ENCODE results near the gene HOXA10.

The HOXA10 gene

DNA sequence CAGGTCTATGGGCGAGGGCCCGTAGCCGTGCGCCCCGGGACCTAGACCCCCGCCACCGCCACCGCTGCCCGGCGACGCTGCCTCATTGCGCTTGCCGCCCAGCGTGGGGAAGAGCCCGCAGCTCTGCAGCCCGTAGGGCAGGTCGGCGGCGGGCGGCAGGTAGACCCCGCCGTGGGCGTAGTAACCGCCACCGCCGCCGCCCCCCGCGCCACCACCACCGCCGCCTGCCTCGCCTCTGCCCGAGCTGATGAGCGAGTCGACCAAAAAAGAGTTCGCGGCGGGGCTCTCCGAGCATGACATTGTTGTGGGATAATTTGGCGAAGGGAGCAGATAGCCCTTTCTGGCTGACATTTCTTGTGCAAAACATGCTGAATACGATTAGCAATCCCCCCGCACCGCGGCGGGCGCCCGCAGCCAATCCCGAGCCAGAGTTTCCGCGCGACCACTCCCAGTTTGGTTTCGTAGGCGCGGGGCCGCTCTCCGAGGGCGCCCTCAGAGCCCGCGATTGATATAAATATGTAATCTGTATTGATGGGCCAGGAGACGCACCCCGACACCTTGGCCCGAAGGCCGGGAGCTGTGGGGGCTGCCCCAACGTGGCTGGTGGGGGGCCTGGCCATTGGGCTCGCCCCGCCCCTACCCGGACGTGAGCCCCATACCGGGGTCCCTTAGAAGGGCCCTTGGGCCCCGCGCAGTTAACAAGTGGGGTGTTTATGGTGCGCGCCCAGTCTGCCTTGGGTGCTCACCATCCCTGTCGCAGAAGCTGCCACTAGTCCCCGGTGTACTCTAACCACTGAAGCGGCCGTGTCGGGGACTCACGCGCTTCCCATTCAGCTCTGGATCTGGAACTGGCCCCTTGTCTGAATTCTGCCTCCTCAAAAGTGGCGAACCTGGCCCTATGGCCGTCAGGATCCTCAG, at the start of gene HOXA10:
HOXA10 (minus strand) TSS at position 365 of the 918 bp plus-strand sequence; CDS start at position 351, 14 bp downstream.
- peak within 1 kb of the TSS; percentile 87 for H3K4me3 ChIP-seq (ENCODE audit: low read length)
- TF ChIP-seq, protein P1, sequence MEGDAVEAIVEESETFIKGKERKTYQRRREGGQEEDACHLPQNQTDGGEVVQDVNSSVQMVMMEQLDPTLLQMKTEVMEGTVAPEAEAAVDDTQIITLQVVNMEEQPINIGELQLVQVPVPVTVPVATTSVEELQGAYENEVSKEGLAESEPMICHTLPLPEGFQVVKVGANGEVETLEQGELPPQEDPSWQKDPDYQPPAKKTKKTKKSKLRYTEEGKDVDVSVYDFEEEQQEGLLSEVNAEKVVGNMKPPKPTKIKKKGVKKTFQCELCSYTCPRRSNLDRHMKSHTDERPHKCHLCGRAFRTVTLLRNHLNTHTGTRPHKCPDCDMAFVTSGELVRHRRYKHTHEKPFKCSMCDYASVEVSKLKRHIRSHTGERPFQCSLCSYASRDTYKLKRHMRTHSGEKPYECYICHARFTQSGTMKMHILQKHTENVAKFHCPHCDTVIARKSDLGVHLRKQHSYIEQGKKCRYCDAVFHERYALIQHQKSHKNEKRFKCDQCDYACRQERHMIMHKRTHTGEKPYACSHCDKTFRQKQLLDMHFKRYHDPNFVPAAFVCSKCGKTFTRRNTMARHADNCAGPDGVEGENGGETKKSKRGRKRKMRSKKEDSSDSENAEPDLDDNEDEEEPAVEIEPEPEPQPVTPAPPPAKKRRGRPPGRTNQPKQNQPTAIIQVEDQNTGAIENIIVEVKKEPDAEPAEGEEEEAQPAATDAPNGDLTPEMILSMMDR (conservative IDR thresholded peaks at IDR 0.05; ENCODE audit: low read length): no peak
- DNase-seq (ENCODE audit: low read depth): peak; percentile 71

DNA sequence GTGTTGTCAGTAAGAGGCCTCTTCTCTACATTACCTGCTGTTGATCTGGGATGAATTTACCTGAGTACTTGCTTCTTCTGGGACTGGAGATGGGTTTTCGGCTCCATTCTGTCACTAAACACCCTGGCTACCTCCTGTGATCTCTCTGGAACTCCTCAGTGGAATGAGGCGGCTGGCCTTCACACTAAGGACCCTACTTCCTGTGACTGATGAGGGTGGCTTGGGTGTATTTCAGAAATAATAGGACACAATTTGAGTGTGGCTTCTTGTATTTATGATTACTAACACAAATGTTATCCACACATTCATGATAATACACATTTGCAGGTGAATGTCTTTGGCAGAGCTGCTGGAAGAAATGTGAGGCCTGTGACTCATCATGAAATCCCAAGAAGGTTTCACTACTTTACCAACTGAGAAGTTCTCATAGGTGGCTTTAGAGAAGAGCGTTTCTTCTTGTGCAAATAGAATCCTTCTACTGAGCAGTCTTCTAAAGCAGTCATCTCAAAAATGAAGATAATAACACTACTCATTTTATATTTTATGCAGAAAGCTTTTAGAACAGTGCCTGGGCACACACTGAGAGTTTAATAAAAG, 47.2 kb upstream of the HOXA10 start:
- no peak for DNase-seq (ENCODE audit: low read depth)
- no peak overlapping the region for H3K4me3 ChIP-seq (ENCODE audit: low read length)
- TF ChIP-seq, protein P1 (conservative IDR thresholded peaks at IDR 0.05; ENCODE audit: low read length): no peak

DNA sequence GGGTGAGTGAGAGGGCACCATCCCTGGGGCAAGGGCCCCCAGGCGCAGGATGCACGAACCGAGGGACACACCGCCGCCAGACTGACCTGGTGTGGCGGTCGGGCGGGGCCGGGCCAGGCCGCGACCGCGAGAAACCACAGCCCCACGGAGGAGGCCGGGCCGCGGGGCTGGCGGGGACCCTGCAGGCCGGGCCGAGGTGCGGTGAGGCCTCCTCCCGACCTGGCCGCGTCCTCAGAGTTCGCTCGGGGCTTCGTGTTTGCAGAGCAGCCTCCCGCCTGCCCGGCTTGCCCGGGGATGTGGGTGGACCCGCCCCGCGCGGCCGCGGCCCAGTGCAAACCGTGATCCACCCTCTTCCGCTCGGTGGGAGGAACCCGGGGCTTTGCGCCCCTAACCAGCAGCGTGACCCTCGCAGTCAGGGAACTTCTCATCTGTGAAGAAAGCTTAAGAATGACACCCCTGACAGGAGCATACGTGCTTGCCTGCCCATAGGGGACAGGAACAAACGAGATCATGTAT, 46.4 kb upstream of the HOXA10 start:
- DNase-seq (ENCODE audit: low read depth): no peak
- H3K4me3 ChIP-seq (ENCODE audit: low read length): no peak overlapping the region
- TF ChIP-seq, protein P1 (conservative IDR thresholded peaks at IDR 0.05; ENCODE audit: low read length): no peak

DNA sequence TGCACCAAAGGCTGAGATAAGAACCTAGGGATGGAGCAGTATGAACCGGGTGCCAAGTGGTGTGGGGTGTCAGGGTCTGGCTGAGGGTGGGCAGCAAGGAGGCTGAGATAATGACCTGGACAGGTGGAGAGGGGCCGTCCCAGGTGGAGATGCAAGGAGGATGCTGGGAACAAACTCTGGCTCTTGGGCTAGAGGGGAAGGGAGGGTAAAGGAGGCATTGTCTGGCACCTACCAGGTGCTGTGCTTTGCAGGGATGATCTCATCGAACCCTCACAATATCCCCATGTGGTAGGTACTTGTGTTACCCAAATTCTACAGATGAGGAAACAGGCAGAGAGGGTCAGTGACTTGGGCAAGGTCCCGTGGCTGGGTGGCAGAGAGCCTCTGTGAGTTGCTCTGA, 45.7 kb upstream of the HOXA10 start:
- DNase-seq (ENCODE audit: low read depth): no peak
- TF ChIP-seq, protein P1 (conservative IDR thresholded peaks at IDR 0.05; ENCODE audit: low read length): no peak
- H3K4me3 ChIP-seq (ENCODE audit: low read length): no peak overlapping the region

DNA sequence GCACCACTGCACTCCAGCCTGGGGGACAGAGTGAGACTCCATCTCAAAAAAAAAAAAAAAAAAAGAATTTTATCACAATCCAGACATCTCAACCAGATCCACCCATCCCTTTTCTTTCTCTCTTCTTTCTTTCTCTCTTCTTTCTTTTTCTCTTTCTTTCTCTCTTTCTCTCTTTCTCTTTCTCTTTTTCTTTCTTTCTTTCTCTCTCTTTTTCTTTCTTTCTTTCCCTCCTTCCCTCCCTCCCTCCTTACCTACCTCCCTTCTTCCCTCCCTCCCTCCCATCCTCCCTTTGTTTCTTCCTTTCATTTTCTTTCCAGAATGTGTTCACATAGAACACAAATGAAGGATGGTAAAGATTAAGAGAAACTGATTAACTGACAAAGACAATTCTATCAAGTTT, 43.8 kb upstream of the HOXA10 start:
- DNase-seq (ENCODE audit: low read depth): no peak
- no peak overlapping the region for H3K4me3 ChIP-seq (ENCODE audit: low read length)
- TF ChIP-seq, protein P1 (conservative IDR thresholded peaks at IDR 0.05; ENCODE audit: low read length): no peak

DNA sequence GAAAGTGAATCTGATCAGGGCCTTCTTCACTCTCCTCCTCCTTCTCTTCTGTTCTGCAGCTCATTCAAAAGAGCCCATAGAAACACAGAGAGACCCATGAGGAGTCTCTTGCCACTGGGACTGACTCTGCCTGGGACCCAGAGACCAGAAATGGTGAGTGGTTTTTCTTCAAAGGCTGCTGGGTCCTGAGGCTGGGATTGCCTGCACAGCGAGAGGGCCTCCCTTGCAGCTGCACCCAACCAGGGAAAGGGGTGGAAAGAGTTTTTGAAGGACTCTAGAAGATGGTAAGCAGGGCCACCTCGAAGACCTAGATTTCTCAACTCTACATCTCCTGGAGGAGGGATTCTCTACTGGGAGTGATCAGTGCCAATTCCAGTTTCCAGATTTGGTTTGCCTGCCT, 41.2 kb upstream of the HOXA10 start:
- no peak overlapping the region for H3K4me3 ChIP-seq (ENCODE audit: low read length)
- DNase-seq (ENCODE audit: low read depth): no peak
- TF ChIP-seq, protein P1 (conservative IDR thresholded peaks at IDR 0.05; ENCODE audit: low read length): no peak
